ENCODE results near the gene MCF2L. TPM values are rescaled to one million over a fixed set of nuclear protein-coding genes. Genes with fewer than 3 reads are reported as not detected.

Gene MCF2L
- total RNA-seq, 1 donor from 2014 or later = 6.7 TPM

DNA sequence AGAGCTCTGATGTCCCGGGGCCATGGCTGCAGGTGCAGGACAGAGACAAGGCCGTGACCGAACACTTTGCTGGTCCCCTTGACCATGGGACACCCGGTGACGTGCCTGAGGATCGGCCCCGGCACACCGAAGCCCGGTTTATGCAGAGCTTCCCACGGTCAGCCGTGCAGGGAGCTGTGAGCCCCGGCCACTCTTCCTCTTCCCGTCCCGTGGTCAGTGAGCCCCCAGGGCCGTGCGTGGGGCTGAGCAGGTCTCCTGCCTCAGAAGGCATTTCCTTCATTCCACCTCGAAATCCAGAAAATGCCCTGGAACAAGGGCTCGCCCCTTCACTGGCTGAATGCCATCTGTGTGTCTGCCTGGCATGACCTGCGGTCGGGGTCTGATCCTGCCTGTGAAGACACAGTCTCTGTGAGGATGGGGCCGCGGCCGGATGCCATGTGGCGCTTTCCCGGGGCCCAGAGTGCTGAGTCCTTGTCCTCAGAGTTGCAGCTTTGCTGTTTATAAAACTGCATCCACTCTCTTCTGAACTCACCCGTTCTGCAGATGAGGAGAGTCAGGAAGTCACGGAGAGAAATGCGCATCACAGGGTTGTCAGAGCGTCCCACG is 16.9 kb downstream of the MCF2L start:
- H3K9me3 Mint-ChIP-seq (ENCODE audit: low read depth) = no peaks in the 10 kb centered on the region
- H3K27ac Mint-ChIP-seq (ENCODE audit: unreplicated experiment) = no peak overlapping the region
- H3K36me3 Mint-ChIP-seq (ENCODE audit: low read depth) = no peaks in the 10 kb centered on the region
- TF ChIP-seq, protein P1, sequence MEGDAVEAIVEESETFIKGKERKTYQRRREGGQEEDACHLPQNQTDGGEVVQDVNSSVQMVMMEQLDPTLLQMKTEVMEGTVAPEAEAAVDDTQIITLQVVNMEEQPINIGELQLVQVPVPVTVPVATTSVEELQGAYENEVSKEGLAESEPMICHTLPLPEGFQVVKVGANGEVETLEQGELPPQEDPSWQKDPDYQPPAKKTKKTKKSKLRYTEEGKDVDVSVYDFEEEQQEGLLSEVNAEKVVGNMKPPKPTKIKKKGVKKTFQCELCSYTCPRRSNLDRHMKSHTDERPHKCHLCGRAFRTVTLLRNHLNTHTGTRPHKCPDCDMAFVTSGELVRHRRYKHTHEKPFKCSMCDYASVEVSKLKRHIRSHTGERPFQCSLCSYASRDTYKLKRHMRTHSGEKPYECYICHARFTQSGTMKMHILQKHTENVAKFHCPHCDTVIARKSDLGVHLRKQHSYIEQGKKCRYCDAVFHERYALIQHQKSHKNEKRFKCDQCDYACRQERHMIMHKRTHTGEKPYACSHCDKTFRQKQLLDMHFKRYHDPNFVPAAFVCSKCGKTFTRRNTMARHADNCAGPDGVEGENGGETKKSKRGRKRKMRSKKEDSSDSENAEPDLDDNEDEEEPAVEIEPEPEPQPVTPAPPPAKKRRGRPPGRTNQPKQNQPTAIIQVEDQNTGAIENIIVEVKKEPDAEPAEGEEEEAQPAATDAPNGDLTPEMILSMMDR (IDR thresholded peaks at IDR 0.05) = no peak
- DNase-seq (ENCODE audit: low spot score) = no peak
- H3K27me3 Mint-ChIP-seq (ENCODE audit: low read depth) = peaks cover 30% of the 10 kb centered on the region
- no peak overlapping the region for H3K4me3 Mint-ChIP-seq (ENCODE audit: unreplicated experiment)
- H3K4me1 Mint-ChIP-seq (ENCODE audit: low read depth) = no peaks in the 10 kb centered on the region

- H3K36me3 Mint-ChIP-seq (ENCODE audit: low read depth) = no peaks in the 10 kb centered on the region
- peaks cover 30% of the 10 kb centered on the region for H3K27me3 Mint-ChIP-seq (ENCODE audit: low read depth)
- DNase-seq (ENCODE audit: low spot score) = no peak
- TF ChIP-seq, protein P1 (IDR thresholded peaks at IDR 0.05) = no peak
- H3K4me3 Mint-ChIP-seq (ENCODE audit: unreplicated experiment) = no peak overlapping the region
- H3K27ac Mint-ChIP-seq (ENCODE audit: unreplicated experiment) = no peak overlapping the region
- H3K4me1 Mint-ChIP-seq (ENCODE audit: low read depth) = no peaks in the 10 kb centered on the region
- H3K9me3 Mint-ChIP-seq (ENCODE audit: low read depth) = no peaks in the 10 kb centered on the region
Measured at GRCh38 chr13:112986470-112986869, 17.5 kb downstream of the MCF2L start.

DNA sequence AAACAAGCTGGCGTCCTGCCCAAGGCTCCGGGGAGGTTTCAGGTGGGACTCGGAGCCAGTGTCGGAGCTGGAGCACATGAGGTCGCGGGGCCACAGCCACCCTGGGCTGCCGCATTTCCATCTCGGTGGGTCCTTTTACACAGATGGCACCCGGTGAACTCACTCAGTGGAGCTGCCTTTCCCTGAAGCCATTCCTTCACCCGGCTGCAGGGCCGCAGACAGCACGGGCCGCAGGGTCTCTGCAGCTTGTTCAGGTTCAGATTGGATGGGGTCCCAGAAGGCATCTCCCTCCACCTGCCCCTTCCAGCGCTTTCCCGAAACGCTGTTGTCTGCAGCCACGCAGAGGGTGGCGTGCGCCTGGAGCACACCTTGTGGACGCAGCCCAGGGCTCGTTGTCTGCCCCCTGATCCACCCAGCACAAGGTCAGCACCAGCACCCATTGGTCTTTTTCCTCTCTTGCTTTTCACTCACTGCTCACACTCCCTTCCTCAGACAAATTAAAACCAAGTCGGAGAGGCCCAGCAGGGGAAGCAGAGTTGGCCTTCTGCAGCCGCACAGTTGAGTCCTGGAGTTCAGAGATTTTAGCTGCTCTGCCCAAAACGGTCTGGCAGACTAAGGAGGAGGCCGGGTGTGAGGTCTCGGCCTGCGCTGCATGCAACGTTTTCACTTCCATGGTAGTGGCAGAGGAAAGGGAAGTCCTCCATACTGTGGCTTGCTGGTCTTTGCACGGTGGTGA is 18.1 kb downstream of the MCF2L start:
- no peaks in the 10 kb centered on the region for H3K9me3 Mint-ChIP-seq (ENCODE audit: low read depth)
- no peak overlapping the region for H3K27ac Mint-ChIP-seq (ENCODE audit: unreplicated experiment)
- no peaks in the 10 kb centered on the region for H3K4me1 Mint-ChIP-seq (ENCODE audit: low read depth)
- H3K4me3 Mint-ChIP-seq (ENCODE audit: unreplicated experiment) = no peak overlapping the region
- H3K36me3 Mint-ChIP-seq (ENCODE audit: low read depth) = no peaks in the 10 kb centered on the region
- TF ChIP-seq, protein P1 (IDR thresholded peaks at IDR 0.05) = no peak
- DNase-seq (ENCODE audit: low spot score) = no peak
- H3K27me3 Mint-ChIP-seq (ENCODE audit: low read depth) = peaks cover 30% of the 10 kb centered on the region

GRCh38 chr13:112987682-112988024 is 18.6 kb downstream of the MCF2L start:
- Mint-ChIP-seq H3K9me3 (ENCODE audit: low read depth) (no peaks in the 10 kb centered on the region), H3K27ac (ENCODE audit: unreplicated experiment) (no peak overlapping the region), H3K27me3 (ENCODE audit: low read depth) (peaks cover 27% of the 10 kb centered on the region), H3K36me3 (ENCODE audit: low read depth) (no peaks in the 10 kb centered on the region), H3K4me1 (ENCODE audit: low read depth) (no peaks in the 10 kb centered on the region), H3K4me3 (ENCODE audit: unreplicated experiment) (no peak overlapping the region)
- TF ChIP-seq, protein P1 (IDR thresholded peaks at IDR 0.05) = no peak
- DNase-seq (ENCODE audit: low spot score) = no peak

GRCh38 chr13:112990783-112991182 is 21.8 kb downstream of the MCF2L start:
- H3K4me3 Mint-ChIP-seq (ENCODE audit: unreplicated experiment) = no peak overlapping the region
- H3K4me1 Mint-ChIP-seq (ENCODE audit: low read depth) = no peaks in the 10 kb centered on the region
- no peak for DNase-seq (ENCODE audit: low spot score)
- peaks cover 31% of the 10 kb centered on the region for H3K27me3 Mint-ChIP-seq (ENCODE audit: low read depth)
- TF ChIP-seq, protein P1 (IDR thresholded peaks at IDR 0.05) = no peak
- no peaks in the 10 kb centered on the region for H3K36me3 Mint-ChIP-seq (ENCODE audit: low read depth)
- no peaks in the 10 kb centered on the region for H3K9me3 Mint-ChIP-seq (ENCODE audit: low read depth)
- H3K27ac Mint-ChIP-seq (ENCODE audit: unreplicated experiment) = no peak overlapping the region

Data from chondrocyte (in vitro differentiated cells).